ENCODE results near the gene ATF3.

- no peak for TF ChIP-seq CTCF (IDR thresholded peaks at IDR 0.05; ENCODE audit: borderline replicate concordance, extremely low read depth, low read length, poor library complexity, severe bottlenecking)
- TF ChIP-seq EZH2 (IDR thresholded peaks at IDR 0.05; ENCODE audit: borderline replicate concordance, low read depth, low read length, severe bottlenecking): no peak
These were observed 19.1 kb upstream of the ATF3 start for GRCh38 chr1:212589446-212589845.
